H9 (cell line): ENCODE results near the gene SMARCC2. TPM values are rescaled to one million over a fixed set of nuclear protein-coding genes. Genes with fewer than 3 reads are reported as not detected.

Experiments
- DNase-seq: peaks from one replicate; pipeline ENCODE4 v3.0.0-alpha.2; 2017
- H2AFZ ChIP-seq: one replicate; pipeline ENCODE4 v1.6.1; 2013; ENCODE audit warnings: mild to moderate bottlenecking, low read length, control low read depth, moderate library complexity
- H2AK5ac ChIP-seq: 2 replicates; pipeline ENCODE4 v1.6.1; 2013; ENCODE audit warnings: low read length, control low read depth, mixed read lengths; ENCODE audit not compliant: insufficient read length
- H2BK120ac ChIP-seq: one replicate; pipeline ENCODE4 v1.6.1; 2013; ENCODE audit warnings: low read depth, mild to moderate bottlenecking, low read length, control low read depth, inconsistent platforms; ENCODE audit not compliant: poor library complexity, severe bottlenecking
- H2BK12ac ChIP-seq: 2 replicates; pipeline ENCODE4 v1.6.1; 2013; ENCODE audit warnings: low read length, control low read depth, mixed read lengths, low read depth; ENCODE audit not compliant: insufficient read length
- H2BK15ac ChIP-seq: 2 replicates; pipeline ENCODE4 v1.6.1; 2013; ENCODE audit warnings: low read depth, low read length, control low read depth
- H2BK20ac ChIP-seq: one replicate; pipeline ENCODE4 v1.6.1; 2013; ENCODE audit warnings: low read depth, mild to moderate bottlenecking, low read length, control low read depth, inconsistent platforms; ENCODE audit not compliant: poor library complexity, severe bottlenecking
- H2BK5ac ChIP-seq: 2 replicates; pipeline ENCODE4 v1.6.1; 2013; ENCODE audit warnings: low read length, control low read depth, mixed read lengths; ENCODE audit not compliant: insufficient read length
- H3K14ac ChIP-seq: 2 replicates; pipeline ENCODE4 v1.6.1; 2013; ENCODE audit warnings: low read length, control low read depth; ENCODE audit not compliant: insufficient read depth
- H3K18ac ChIP-seq: 2 replicates; pipeline ENCODE4 v1.6.1; 2013; ENCODE audit warnings: low read depth, mild to moderate bottlenecking, mixed read lengths, low read length, control low read depth; ENCODE audit not compliant: insufficient read length
- H3K23ac ChIP-seq: 2 replicates; pipeline ENCODE4 v1.6.1; 2013; ENCODE audit warnings: low read length, control low read depth, mixed read lengths, low read depth; ENCODE audit not compliant: insufficient read length
- H3K23me2 ChIP-seq: 2 replicates; pipeline ENCODE4 v1.6.1; 2013; ENCODE audit warnings: low read depth, mild to moderate bottlenecking, mixed read lengths, low read length, control low read depth; ENCODE audit not compliant: insufficient read length, poor library complexity, severe bottlenecking
- H3K27ac ChIP-seq: 2 replicates; pipeline ENCODE4 v1.5.1; 2013; ENCODE audit warnings: low read length, control low read depth, mixed read lengths, low read depth; ENCODE audit not compliant: insufficient read length
- H3K27me3 ChIP-seq: 2 replicates; pipeline ENCODE4 v1.6.1; 2013; ENCODE audit warnings: low read length, control low read depth, inconsistent platforms; ENCODE audit not compliant: insufficient read depth
- H3K4ac ChIP-seq: 2 replicates; pipeline ENCODE4 v1.6.1; 2013; ENCODE audit warnings: low read depth, mild to moderate bottlenecking, control low read depth, inconsistent platforms, low read length, moderate library complexity
- H3K4me1 ChIP-seq: 2 replicates; pipeline ENCODE4 v1.6.1; 2013; ENCODE audit warnings: low read length, control low read depth, inconsistent platforms; ENCODE audit not compliant: insufficient read depth
- H3K4me2 ChIP-seq: 2 replicates; pipeline ENCODE4 v1.6.1; 2013; ENCODE audit warnings: low read length, control low read depth, mixed read lengths; ENCODE audit not compliant: insufficient read length, insufficient read depth
- H3K56ac ChIP-seq: 2 replicates; pipeline ENCODE4 v1.6.1; 2013; ENCODE audit warnings: low read depth, mild to moderate bottlenecking, mixed read lengths, low read length, control low read depth; ENCODE audit not compliant: insufficient read length
- H3K79me1 ChIP-seq: 2 replicates; pipeline ENCODE4 v1.6.1; 2013; ENCODE audit warnings: low read depth, mild to moderate bottlenecking, moderate library complexity, low read length, control low read depth, inconsistent platforms; ENCODE audit not compliant: insufficient read depth, poor library complexity, severe bottlenecking
- H3K79me2 ChIP-seq: 2 replicates; pipeline ENCODE4 v1.6.1; 2013; ENCODE audit warnings: low read length, control low read depth, inconsistent platforms; ENCODE audit not compliant: insufficient read depth
- H3K9ac ChIP-seq: 2 replicates; pipeline ENCODE4 v1.6.1; 2013; ENCODE audit warnings: low read length, control low read depth, mixed read lengths; ENCODE audit not compliant: insufficient read length; ENCODE audit errors: extremely low read depth
- H3K9me3 ChIP-seq: one replicate; pipeline ENCODE4 v1.6.1; 2013; ENCODE audit warnings: low read depth, low read length, inconsistent platforms; ENCODE audit not compliant: control insufficient read depth
- H3T11ph ChIP-seq: one replicate; pipeline ENCODE4 v1.6.1; 2013; ENCODE audit warnings: mild to moderate bottlenecking, low read length, control low read depth, inconsistent platforms
- H4K20me1 ChIP-seq: one replicate; pipeline ENCODE4 v1.6.1; 2013; ENCODE audit not compliant: control insufficient read depth, insufficient read length, insufficient read depth
- H4K5ac ChIP-seq: 2 replicates; pipeline ENCODE4 v1.6.1; 2013; ENCODE audit warnings: low read depth, mild to moderate bottlenecking, mixed read lengths, low read length, control low read depth; ENCODE audit not compliant: insufficient read length
- H4K8ac ChIP-seq: replicated peaks from 2 replicates; pipeline ENCODE4 v1.6.1; 2013; ENCODE audit warnings: low read length, control low read depth, mixed read lengths, low read depth; ENCODE audit not compliant: insufficient read length
- H4K91ac ChIP-seq: 2 replicates; pipeline ENCODE4 v1.6.1; 2013; ENCODE audit warnings: low read depth, mild to moderate bottlenecking, moderate library complexity, mixed read lengths, low read length, control low read depth; ENCODE audit not compliant: insufficient read length
- H3K27ac Mint-ChIP-seq, 3 experiments: 2 replicates in 2 of 3; 3 replicates in 1 of 3; pipeline ENCODE4 v1.8.0; 2020 to 2021; ENCODE audit warnings: mixed read lengths in 3 of 3, mild to moderate bottlenecking in 1 of 3, moderate library complexity in 1 of 3
- H3K27me3 Mint-ChIP-seq: 2 replicates; pipeline ENCODE4 v1.8.0; 2021; ENCODE audit warnings: low read depth, mild to moderate bottlenecking, moderate library complexity, mixed read lengths
- H3K36me3 Mint-ChIP-seq, 3 experiments: 2 replicates in 2 of 3; 3 replicates in 1 of 3; pipeline ENCODE4 v1.8.0; 2020 to 2021; ENCODE audit warnings: low read depth in 3 of 3, mixed read lengths in 3 of 3; ENCODE audit not compliant: insufficient read depth in 1 of 3
- H3K4me1 Mint-ChIP-seq, 2 experiments: 2 replicates each; pipeline ENCODE4 v1.8.0; 2020; ENCODE audit warnings: mixed read lengths in 2 of 2
- H3K4me3 Mint-ChIP-seq, 2 experiments: 2 replicates in 1 of 2; 3 replicates in 1 of 2; pipeline ENCODE4 v1.8.0; 2020 to 2021; ENCODE audit warnings: mild to moderate bottlenecking in 2 of 2, mixed read lengths in 2 of 2, moderate library complexity in 1 of 2
- H3K9me3 Mint-ChIP-seq, 2 experiments: 2 replicates in 1 of 2; 3 replicates in 1 of 2; pipeline ENCODE4 v1.8.0; 2020; ENCODE audit warnings: mild to moderate bottlenecking in 2 of 2, mixed read lengths in 2 of 2, moderate library complexity in 1 of 2
- WGBS: extraction: QIAGEN DNeasy Blood & Tissue Kit; methylation state at CpG from one replicate; pipeline ENCODE4 v1.1.7; 2013; ENCODE audit warnings: missing lambda C conversion rate, low lambda C conversion rate, mixed read lengths; ENCODE audit not compliant: insufficient read length; ENCODE audit errors: extremely low coverage; 5-methylcytosine and 5-hydroxymethylcytosine counted together
- total RNA-seq: library from RNA; stranded (reverse); gene quantifications from 2 replicates; pipeline ENCODE4 v1.2.1, GENCODE V29; 2021
- TF ChIP-seq, protein P1 (sequence below): fragments of 200-600 bp; sonication (generic); conservative IDR thresholded peaks from 3 replicates; pipeline ENCODE4 v1.8.0; 2021; ENCODE audit warnings: antibody characterized with exemption, mild to moderate bottlenecking

SMARCC2 gene
- total RNA-seq, 1 experiment from 2014 or later = 86.9 TPM

DNA sequence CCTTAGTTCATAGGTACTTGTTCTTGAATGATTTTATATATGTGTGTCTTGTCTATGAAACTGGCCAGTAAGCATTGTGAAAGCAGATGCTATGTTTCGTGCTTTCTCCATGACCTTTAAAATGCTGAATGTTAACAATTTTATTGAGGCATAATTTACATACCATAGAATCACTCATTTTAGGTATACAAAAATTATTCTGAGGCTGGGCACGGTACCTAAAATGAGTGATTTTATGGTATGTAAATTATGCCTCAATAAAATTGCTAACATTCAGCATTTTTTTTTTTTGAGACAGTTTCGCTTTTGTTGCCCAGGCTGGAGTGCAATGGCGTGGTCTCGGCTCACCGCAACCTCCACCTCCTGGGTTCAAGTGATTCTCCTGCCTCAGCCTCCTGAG, 54.4 kb downstream of the SMARCC2 start:
- H4K5ac ChIP-seq = no peak overlapping the region
- H2BK120ac ChIP-seq = no peak overlapping the region
- H3K23me2 ChIP-seq = no peaks in the 10 kb centered on the region
- no peak overlapping the region for H2BK15ac ChIP-seq
- no peak overlapping the region for H2AFZ ChIP-seq
- H3K9ac ChIP-seq = no peak overlapping the region
- no peak overlapping the region for H2AK5ac ChIP-seq
- H2BK20ac ChIP-seq = no peak overlapping the region
- H3K18ac ChIP-seq = no peak overlapping the region
- TF ChIP-seq, protein P1, sequence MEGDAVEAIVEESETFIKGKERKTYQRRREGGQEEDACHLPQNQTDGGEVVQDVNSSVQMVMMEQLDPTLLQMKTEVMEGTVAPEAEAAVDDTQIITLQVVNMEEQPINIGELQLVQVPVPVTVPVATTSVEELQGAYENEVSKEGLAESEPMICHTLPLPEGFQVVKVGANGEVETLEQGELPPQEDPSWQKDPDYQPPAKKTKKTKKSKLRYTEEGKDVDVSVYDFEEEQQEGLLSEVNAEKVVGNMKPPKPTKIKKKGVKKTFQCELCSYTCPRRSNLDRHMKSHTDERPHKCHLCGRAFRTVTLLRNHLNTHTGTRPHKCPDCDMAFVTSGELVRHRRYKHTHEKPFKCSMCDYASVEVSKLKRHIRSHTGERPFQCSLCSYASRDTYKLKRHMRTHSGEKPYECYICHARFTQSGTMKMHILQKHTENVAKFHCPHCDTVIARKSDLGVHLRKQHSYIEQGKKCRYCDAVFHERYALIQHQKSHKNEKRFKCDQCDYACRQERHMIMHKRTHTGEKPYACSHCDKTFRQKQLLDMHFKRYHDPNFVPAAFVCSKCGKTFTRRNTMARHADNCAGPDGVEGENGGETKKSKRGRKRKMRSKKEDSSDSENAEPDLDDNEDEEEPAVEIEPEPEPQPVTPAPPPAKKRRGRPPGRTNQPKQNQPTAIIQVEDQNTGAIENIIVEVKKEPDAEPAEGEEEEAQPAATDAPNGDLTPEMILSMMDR = no peak
- no peaks in the 10 kb centered on the region for H3K27me3 ChIP-seq
- peaks cover 4% of the 10 kb centered on the region in 2 experiments for H3K4me1 Mint-ChIP-seq
- no peaks in the 10 kb centered on the region for H4K20me1 ChIP-seq
- H3K56ac ChIP-seq = no peak overlapping the region
- no peak overlapping the region for H3K27ac ChIP-seq
- no peaks in the 10 kb centered on the region for H3K9me3 ChIP-seq
- no peaks in the 10 kb centered on the region for H3K27me3 Mint-ChIP-seq
- H4K91ac ChIP-seq = no peak overlapping the region
- no CpG with 5 or more reads among the region's 6 CpGs for WGBS
- no peak overlapping the region for H3K4me2 ChIP-seq
- H3K14ac ChIP-seq = no peak overlapping the region
- H3K79me2 ChIP-seq = no peaks in the 10 kb centered on the region
- no peak overlapping the region for H2BK12ac ChIP-seq
- H4K8ac ChIP-seq = no peak overlapping the region
- no peak overlapping the region; a peak in 1 of 7 replicates for H3K27ac Mint-ChIP-seq
- no peaks in the 10 kb centered on the region; a peak in 1 of 5 replicates for H3K9me3 Mint-ChIP-seq
- H3K4me3 Mint-ChIP-seq = no peak overlapping the region
- H2BK5ac ChIP-seq = no peak overlapping the region
- H3K36me3 Mint-ChIP-seq = peaks cover 77 to 93% (median 91%) of the 10 kb centered on the region in 3 experiments
- no peaks in the 10 kb centered on the region for H3K4me1 ChIP-seq
- H3K79me1 ChIP-seq = no peaks in the 10 kb centered on the region
- no peak overlapping the region for H3K4ac ChIP-seq
- DNase-seq = no peak
- H3K23ac ChIP-seq = no peak overlapping the region
- H3T11ph ChIP-seq = no peak overlapping the region
